OCI-LY7 (cell line): ENCODE measurements around the gene CFAP92. TPM values are rescaled to one million over a fixed set of nuclear protein-coding genes. Genes with fewer than 3 reads are reported as not detected.

Source experiments
- BruUV-seq: library from RNA; stranded (reverse); fragments of 400-500 nt; replicated peaks from 2 replicates; lab custom pipeline; 2021; lab: Mats Ljungman, UMichigan
- CTCF ChIA-PET: fragments of 300-600 bp; sonication (Branson Sonifier 250); formaldehyde crosslinking; loops from one replicate; lab custom pipeline; 2022; ENCODE audit warnings: antibody characterized with exemption; ENCODE audit not compliant: unreplicated experiment; lab: Charles Lee
- POLR2A ChIA-PET: fragments of 300-600 bp; sonication (Branson Sonifier 250); formaldehyde crosslinking; loops from one replicate; lab custom pipeline; 2022; ENCODE audit warnings: antibody characterized with exemption; lab: Charles Lee
- DNase-seq: peaks from one replicate; pipeline ENCODE4 v3.0.0-alpha.2; 2015; ENCODE audit warnings: low spot score
- H2AFZ ChIP-seq: fragments of 200-600 bp; sonication (generic), shearing (Covaris generic); 2 replicates; pipeline ENCODE4 v1.6.1; 2014; ENCODE audit warnings: mild to moderate bottlenecking, antibody characterized with exemption, low read length, moderate library complexity
- H3K27ac ChIP-seq: fragments of 200-600 bp; sonication (generic); 2 replicates; pipeline ENCODE4 v1.5.1; 2014; ENCODE audit warnings: mixed run types, low read depth, mild to moderate bottlenecking, moderate library complexity, low read length, inconsistent platforms; ENCODE audit not compliant: poor library complexity, severe bottlenecking
- H3K36me3 ChIP-seq: fragments of 200-600 bp; sonication (generic); 2 replicates; pipeline ENCODE4 v1.6.1; 2014; ENCODE audit warnings: mild to moderate bottlenecking, antibody characterized with exemption, low read length, moderate library complexity, mixed read lengths; ENCODE audit not compliant: insufficient read depth
- H3K4me1 ChIP-seq: fragments of 200-600 bp; sonication (generic); 2 replicates; pipeline ENCODE4 v1.5.1; 2014; ENCODE audit warnings: mild to moderate bottlenecking, low read length; ENCODE audit not compliant: insufficient read depth, poor library complexity, severe bottlenecking
- H3K4me2 ChIP-seq: fragments of 200-600 bp; sonication (generic); 2 replicates; pipeline ENCODE4 v1.6.1; 2014; ENCODE audit warnings: mild to moderate bottlenecking, low read length
- H3K4me3 ChIP-seq: fragments of 200-600 bp; sonication (generic); 2 replicates; pipeline ENCODE4 v1.5.1; 2014; ENCODE audit warnings: mild to moderate bottlenecking, low read depth, low read length; ENCODE audit not compliant: poor library complexity, severe bottlenecking
- H3K79me2 ChIP-seq: fragments of 200-600 bp; sonication (generic); 2 replicates; pipeline ENCODE4 v1.6.1; 2016; ENCODE audit warnings: low read depth, mild to moderate bottlenecking, low read length, moderate library complexity, mixed read lengths; ENCODE audit not compliant: insufficient read depth
- H3K9me2 ChIP-seq: fragments of 200-600 bp; sonication (generic); 2 replicates; pipeline ENCODE4 v1.6.1; 2016; ENCODE audit warnings: mild to moderate bottlenecking, low read length, mixed read lengths; ENCODE audit not compliant: insufficient read depth
- H3K9me3 ChIP-seq: fragments of 200-600 bp; sonication (generic); 2 replicates; pipeline ENCODE4 v1.6.1; 2014; ENCODE audit warnings: mild to moderate bottlenecking, mixed run types, low read length, mixed read lengths
- H4K20me1 ChIP-seq: fragments of 200-600 bp; sonication (generic); 2 replicates; pipeline ENCODE4 v1.6.1; 2014; ENCODE audit warnings: mild to moderate bottlenecking, antibody characterized with exemption, low read length, moderate library complexity, mixed read lengths; ENCODE audit not compliant: insufficient read depth
- CTCF ChIP-seq: fragments of 200-600 bp; sonication (generic); conservative IDR thresholded peaks from 2 replicates; pipeline ENCODE4 v1.5.1; 2014; ENCODE audit warnings: mild to moderate bottlenecking, antibody characterized with exemption, low read length, moderate library complexity, mixed read lengths
- EZH2phosphoT487 ChIP-seq: fragments of 200-600 bp; sonication (generic); IDR thresholded peaks from 2 replicates; pipeline ENCODE4 v1.6.1; 2018; ENCODE audit warnings: low read depth, borderline replicate concordance, mild to moderate bottlenecking, mixed run types, antibody characterized with exemption, low read length, moderate library complexity, mixed read lengths
- intact Hi-C: fragments of 100-400 bp; cut with micrococcal nuclease; formaldehyde crosslinking; loops from one replicate; pipeline ENCODE4 v1.10.0; 2022; ENCODE audit not compliant: unreplicated experiment
- total RNA-seq, 2 experiments: library from RNA; depleted of rRNA in 1 of 2; stranded (reverse); fragments of >200 nt in 1 of 2; shearing (Covaris generic) in 1 of 2; gene quantifications; 2 replicates each; pipeline ENCODE4 v1.2.3, GENCODE V29; 2014 to 2022

CFAP92 gene
- total RNA-seq, 2 experiments from 2014 or later, result 0.08 to 0.66 TPM

DNA sequence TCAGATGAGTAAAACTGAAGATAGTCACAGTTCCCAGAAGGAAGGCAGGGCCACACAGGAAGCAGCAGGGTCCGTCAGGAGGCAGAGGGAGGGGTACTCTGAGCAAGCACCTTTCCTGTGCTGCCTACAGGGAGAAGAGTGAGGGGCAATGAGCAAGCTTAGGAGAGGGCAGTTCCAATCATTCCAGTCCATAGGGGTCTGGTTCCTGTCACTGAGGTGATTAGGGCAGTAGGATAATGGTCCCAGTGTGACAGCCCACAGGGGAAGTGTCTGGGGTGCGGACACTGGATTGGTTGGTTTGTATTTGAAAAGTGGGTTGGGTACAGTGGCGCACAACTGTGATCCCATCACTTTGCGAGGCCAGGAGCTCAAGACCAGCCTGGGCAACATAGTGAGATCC is 121.6 kb downstream of the CFAP92 start:
- ChIA-PET POLR2A (interaction anchor here (0.9 kb wide), 1 partner anchor 678 kb away, joined by 3 read pairs; no protein-coding TSS in a partner anchor), CTCF (no interaction called here)
- peaks cover under 1% of the 10 kb centered on the region for H3K36me3 ChIP-seq
- H3K79me2 ChIP-seq, result no peaks in the 10 kb centered on the region
- H3K4me3 ChIP-seq, result no peak overlapping the region
- H3K4me2 ChIP-seq, result no peak overlapping the region
- no peaks in the 10 kb centered on the region for H3K9me3 ChIP-seq
- H3K9me2 ChIP-seq, result no peaks in the 10 kb centered on the region
- TF ChIP-seq EZH2phosphoT487, result no peak
- no peak for TF ChIP-seq CTCF
- H4K20me1 ChIP-seq, result no peaks in the 10 kb centered on the region
- intact Hi-C loops, result no loop called here
- no peaks in the 10 kb centered on the region for H3K4me1 ChIP-seq
- H2AFZ ChIP-seq, result no peak overlapping the region
- no peak for DNase-seq
- no peak overlapping the region for H3K27ac ChIP-seq
- no TSS peak for BruUV-seq

DNA sequence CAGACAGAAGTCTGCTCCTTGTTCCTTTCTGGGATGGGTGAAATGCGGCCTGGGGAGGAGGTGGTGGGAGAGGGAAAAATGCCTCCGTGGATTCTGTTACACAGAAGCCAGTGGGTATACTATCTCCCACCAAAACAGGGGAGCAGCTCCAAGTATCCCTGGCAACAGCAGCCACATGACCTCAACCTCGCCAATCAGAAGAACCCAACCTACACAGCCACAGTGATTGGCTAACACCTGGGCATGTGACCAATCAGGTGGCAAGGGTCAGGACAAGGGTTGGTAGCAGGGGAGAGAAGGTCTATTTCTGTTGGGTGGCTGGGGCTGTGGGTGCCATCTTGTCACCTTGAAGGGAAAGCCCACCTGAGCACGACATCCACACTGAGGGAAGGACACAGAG is 123.5 kb downstream of the CFAP92 start:
- intact Hi-C loops, result no loop called here
- Histone ChIP-seq H4K20me1 (no peaks in the 10 kb centered on the region), H3K4me2 (no peak overlapping the region), H3K9me3 (no peaks in the 10 kb centered on the region), H3K79me2 (no peaks in the 10 kb centered on the region), H3K4me3 (no peak overlapping the region), H3K36me3 (no peaks in the 10 kb centered on the region), H3K27ac (no peak overlapping the region), H3K4me1 (no peaks in the 10 kb centered on the region), H2AFZ (no peak overlapping the region), H3K9me2 (no peaks in the 10 kb centered on the region)
- ChIA-PET POLR2A (no interaction called here), CTCF (no interaction called here)
- BruUV-seq, result no TSS peak
- TF ChIP-seq CTCF (no peak), EZH2phosphoT487 (no peak)
- no peak for DNase-seq

DNA sequence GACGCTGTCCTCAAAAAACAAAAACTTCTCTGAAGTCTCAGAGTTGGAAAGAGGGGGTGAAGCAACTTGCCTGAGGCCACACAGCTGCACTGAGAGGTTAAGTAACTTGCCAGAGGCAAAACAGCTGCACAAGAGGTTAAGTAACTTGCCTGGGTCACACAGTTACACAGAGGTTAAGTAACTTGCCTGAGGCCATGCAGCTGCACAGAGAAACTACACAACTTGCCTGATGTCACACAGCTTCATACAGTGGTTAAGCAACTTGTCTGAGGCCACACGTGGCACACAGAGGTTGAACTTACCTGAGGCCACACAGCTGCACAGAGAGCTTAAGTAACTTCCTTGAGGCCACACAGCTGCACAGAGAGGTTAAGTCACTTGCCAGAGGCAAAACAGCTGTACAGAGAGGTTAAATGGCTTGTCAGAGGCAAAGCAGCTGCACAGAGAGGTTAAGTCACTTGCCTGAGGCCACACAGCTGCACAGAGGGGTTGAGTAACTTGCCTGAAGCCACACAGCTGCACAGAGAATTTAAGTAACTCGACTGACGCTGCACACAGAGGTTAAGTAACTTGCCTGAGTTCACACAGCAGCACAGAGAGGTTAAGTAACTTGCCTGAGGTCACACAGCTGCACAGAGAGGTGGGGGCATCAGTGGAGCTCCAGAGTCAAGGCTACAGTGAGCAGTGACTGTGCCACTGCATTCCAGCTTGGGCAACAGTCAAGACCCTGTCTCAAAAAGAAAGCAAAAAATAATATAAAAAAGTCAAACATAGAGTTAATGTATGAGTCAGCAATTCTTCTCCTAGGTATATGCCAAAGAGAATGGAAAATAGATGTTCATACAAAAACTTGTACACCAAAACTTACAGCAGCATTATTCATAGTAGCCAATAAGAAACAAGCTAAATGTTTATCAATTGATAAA is 126.4 kb downstream of the CFAP92 start:
- no peak overlapping the region for H3K4me3 ChIP-seq
- H3K79me2 ChIP-seq, result no peaks in the 10 kb centered on the region
- H3K27ac ChIP-seq, result no peak overlapping the region
- H3K9me2 ChIP-seq, result no peaks in the 10 kb centered on the region
- POLR2A ChIA-PET, result interaction anchor here (1.3 kb wide), 1 partner anchor 11 kb away, joined by 5 read pairs; the partner anchor contains the start of gene ACAD9
- no peaks in the 10 kb centered on the region for H3K36me3 ChIP-seq
- no peaks in the 10 kb centered on the region for H3K9me3 ChIP-seq
- H4K20me1 ChIP-seq, result no peaks in the 10 kb centered on the region
- CTCF ChIA-PET, result no interaction called here
- DNase-seq, result no peak
- intact Hi-C loops, result no loop called here
- H3K4me2 ChIP-seq, result no peak overlapping the region
- BruUV-seq, result no TSS peak
- no peaks in the 10 kb centered on the region for H3K4me1 ChIP-seq
- no peak for TF ChIP-seq CTCF
- TF ChIP-seq EZH2phosphoT487, result no peak
- no peak overlapping the region for H2AFZ ChIP-seq
